ENCODE results near the gene GMIP.

DNA sequence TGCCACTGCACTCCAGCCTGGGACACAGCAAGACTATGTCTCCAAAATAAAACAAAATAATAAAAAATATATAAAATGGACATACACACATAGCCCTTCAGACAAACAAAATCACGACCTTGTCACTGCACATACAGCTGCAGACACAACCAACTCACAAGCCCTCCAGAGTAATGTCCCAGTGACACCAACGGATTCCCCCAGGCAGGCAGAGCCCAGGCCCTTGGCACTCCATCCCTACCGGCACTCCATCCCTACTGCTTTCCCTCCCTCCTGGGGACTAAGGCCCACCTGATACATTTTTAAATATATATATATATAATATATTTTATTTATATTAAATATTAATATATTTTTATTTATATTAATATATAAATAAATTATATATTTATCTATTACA is 43.6 kb upstream of the GMIP start:
- TF ChIP-seq CTCF (IDR thresholded peaks at IDR 0.05) = no peak
- no peak for TF ChIP-seq EP300 (IDR thresholded peaks at IDR 0.05)
